ENCODE results near the gene C1orf141.

GRCh38 chr1:67100833-67101232 is 33.9 kb downstream of the C1orf141 start:
- TF ChIP-seq, protein P1, sequence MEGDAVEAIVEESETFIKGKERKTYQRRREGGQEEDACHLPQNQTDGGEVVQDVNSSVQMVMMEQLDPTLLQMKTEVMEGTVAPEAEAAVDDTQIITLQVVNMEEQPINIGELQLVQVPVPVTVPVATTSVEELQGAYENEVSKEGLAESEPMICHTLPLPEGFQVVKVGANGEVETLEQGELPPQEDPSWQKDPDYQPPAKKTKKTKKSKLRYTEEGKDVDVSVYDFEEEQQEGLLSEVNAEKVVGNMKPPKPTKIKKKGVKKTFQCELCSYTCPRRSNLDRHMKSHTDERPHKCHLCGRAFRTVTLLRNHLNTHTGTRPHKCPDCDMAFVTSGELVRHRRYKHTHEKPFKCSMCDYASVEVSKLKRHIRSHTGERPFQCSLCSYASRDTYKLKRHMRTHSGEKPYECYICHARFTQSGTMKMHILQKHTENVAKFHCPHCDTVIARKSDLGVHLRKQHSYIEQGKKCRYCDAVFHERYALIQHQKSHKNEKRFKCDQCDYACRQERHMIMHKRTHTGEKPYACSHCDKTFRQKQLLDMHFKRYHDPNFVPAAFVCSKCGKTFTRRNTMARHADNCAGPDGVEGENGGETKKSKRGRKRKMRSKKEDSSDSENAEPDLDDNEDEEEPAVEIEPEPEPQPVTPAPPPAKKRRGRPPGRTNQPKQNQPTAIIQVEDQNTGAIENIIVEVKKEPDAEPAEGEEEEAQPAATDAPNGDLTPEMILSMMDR (IDR thresholded peaks at IDR 0.05) = no peak
- TF ChIP-seq POLR2AphosphoS5 (IDR thresholded peaks at IDR 0.05) (no peak), POLR2A (IDR thresholded peaks at IDR 0.05; ENCODE audit: low read depth) (no peak)
